ENCODE data around the gene ERF. TPM values are rescaled to one million over a fixed set of nuclear protein-coding genes. Genes with fewer than 3 reads are reported as not detected.

The ERF gene
- polyA plus RNA-seq, 1 of the 3 experiments (the other 2 are of a cell fraction): 89.6 TPM

DNA sequence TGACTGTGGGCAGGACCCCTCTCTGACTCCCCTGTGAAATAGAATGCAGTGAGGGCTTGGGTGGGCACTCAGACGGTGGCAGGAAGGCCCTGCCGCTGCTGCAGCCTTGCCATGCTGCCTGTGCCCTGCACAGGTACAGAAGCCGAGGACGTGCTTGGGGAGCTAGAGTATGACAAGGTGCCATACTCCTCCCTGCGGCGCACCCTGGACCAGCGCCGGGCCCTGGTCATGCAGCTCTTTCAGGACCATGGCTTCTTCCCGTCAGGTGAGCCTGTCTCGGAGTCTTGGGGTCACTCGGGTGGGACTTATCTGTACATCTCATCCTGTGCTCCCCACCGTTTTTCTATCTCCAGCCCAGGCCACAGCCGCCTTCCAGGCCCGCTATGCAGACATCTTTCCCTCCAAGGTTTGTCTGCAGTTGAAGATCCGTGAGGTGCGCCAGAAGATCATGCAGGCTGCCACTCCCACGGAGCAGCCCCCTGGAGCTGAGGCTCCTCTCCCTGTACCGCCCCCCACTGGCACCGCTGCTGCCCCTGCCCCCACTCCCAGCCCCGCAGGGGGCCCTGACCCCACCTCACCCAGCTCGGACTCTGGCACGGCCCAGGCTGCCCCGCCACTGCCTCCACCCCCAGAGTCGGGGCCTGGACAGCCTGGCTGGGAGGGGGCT lies 39.7 kb upstream of the ERF start:
- no peak overlapping the region for H3K4me2 ChIP-seq
- no peaks in the 10 kb centered on the region for H3K9me3 ChIP-seq
- DNase-seq: no peak
- H3K4me1 ChIP-seq (ENCODE audit: control insufficient read depth in 1 of 2, insufficient read depth in 2 of 2, low read depth in 1 of 2, low read length in 1 of 2): no peaks in the 10 kb centered on the region; a peak in 1 of 4 replicates
- H3F3A ChIP-seq (replicated peaks; ENCODE audit: insufficient read depth): peaks cover 27% of the 10 kb centered on the region
- POLR2A ChIA-PET: interaction anchor here (1.1 kb wide), 1 partner anchor 10 kb away, joined by 4 read pairs; no protein-coding TSS in a partner anchor
- H3K9me2 ChIP-seq: no peaks in the 10 kb centered on the region
- 0 out of 2 replicates have a peak, but pooled peaks cover 5% of the 10 kb centered on the region for H4K20me1 ChIP-seq (ENCODE audit: insufficient read depth)
- H3K27ac ChIP-seq (ENCODE audit: low read depth in 2 of 2, low read length in 1 of 2): no peak overlapping the region
- H3K27me3 ChIP-seq (ENCODE audit: insufficient read depth): no peaks in the 10 kb centered on the region
- peaks cover 24 to 60% of the 10 kb centered on the region in 2 experiments for H3K36me3 ChIP-seq (replicated peaks in 1 of 2; ENCODE audit: control insufficient read depth in 1 of 2, insufficient read depth in 2 of 2, low read length in 1 of 2)
- CTCF ChIA-PET: interaction anchor here (0.8 to 9.5 kb wide), 9 partner anchors 9 to 49 kb away, joined by 3 to 60 read pairs (median 4); no protein-coding TSS in a partner anchor
- TF ChIP-seq, protein P1, sequence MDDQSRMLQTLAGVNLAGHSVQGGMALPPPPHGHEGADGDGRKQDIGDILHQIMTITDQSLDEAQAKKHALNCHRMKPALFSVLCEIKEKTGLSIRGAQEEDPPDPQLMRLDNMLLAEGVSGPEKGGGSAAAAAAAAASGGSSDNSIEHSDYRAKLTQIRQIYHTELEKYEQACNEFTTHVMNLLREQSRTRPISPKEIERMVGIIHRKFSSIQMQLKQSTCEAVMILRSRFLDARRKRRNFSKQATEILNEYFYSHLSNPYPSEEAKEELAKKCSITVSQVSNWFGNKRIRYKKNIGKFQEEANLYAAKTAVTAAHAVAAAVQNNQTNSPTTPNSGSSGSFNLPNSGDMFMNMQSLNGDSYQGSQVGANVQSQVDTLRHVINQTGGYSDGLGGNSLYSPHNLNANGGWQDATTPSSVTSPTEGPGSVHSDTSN (IDR thresholded peaks at IDR 0.05): no peak
- TF ChIP-seq MEF2A (IDR thresholded peaks at IDR 0.05; ENCODE audit: borderline replicate concordance, low read depth) (no peak), ELF1 (IDR thresholded peaks at IDR 0.05) (no peak), TCF12 (IDR thresholded peaks at IDR 0.05) (no peak), FOSL2 (IDR thresholded peaks at IDR 0.05; ENCODE audit: borderline replicate concordance, low read depth) (no peak), CHD2 (IDR thresholded peaks at IDR 0.05; ENCODE audit: low read length, partially characterized antibody) (no peak), JUND (IDR thresholded peaks at IDR 0.05) (no peak), SIN3A (IDR thresholded peaks at IDR 0.05; ENCODE audit: borderline replicate concordance, low read depth, low read length) (no peak), EP300 (IDR thresholded peaks at IDR 0.05; ENCODE audit: borderline replicate concordance in 1 of 2, low read depth in 1 of 2, low read length in 1 of 2) (no peak), POLR2AphosphoS5 (IDR thresholded peaks at IDR 0.05; ENCODE audit: low read depth, low read length) (no peak), GABPA (IDR thresholded peaks at IDR 0.05; ENCODE audit: low read depth) (no peak)
- TF ChIP-seq, protein P2, sequence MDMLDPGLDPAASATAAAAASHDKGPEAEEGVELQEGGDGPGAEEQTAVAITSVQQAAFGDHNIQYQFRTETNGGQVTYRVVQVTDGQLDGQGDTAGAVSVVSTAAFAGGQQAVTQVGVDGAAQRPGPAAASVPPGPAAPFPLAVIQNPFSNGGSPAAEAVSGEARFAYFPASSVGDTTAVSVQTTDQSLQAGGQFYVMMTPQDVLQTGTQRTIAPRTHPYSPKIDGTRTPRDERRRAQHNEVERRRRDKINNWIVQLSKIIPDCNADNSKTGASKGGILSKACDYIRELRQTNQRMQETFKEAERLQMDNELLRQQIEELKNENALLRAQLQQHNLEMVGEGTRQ (IDR thresholded peaks at IDR 0.05; ENCODE audit: borderline replicate concordance, low read depth, low read length): no peak
- TF ChIP-seq, protein P3, sequence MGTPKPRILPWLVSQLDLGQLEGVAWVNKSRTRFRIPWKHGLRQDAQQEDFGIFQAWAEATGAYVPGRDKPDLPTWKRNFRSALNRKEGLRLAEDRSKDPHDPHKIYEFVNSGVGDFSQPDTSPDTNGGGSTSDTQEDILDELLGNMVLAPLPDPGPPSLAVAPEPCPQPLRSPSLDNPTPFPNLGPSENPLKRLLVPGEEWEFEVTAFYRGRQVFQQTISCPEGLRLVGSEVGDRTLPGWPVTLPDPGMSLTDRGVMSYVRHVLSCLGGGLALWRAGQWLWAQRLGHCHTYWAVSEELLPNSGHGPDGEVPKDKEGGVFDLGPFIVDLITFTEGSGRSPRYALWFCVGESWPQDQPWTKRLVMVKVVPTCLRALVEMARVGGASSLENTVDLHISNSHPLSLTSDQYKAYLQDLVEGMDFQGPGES (IDR thresholded peaks at IDR 0.05; ENCODE audit: low read depth, low read length): no peak
- WGBS (ENCODE audit: low lambda C conversion rate): 91% methylated on average over 19 of the region's 24 CpGs
- 0 out of 2 replicates have a peak, but pooled peaks cover 3% of the 10 kb centered on the region for H3K79me2 ChIP-seq (ENCODE audit: insufficient read depth)
- no peak overlapping the region for H3K4me3 ChIP-seq (ENCODE audit: low read depth in 2 of 2, low read length in 1 of 2)
- no peak overlapping the region for H2AFZ ChIP-seq (ENCODE audit: low read depth)
- no peak overlapping the region for H3K9ac ChIP-seq

DNA sequence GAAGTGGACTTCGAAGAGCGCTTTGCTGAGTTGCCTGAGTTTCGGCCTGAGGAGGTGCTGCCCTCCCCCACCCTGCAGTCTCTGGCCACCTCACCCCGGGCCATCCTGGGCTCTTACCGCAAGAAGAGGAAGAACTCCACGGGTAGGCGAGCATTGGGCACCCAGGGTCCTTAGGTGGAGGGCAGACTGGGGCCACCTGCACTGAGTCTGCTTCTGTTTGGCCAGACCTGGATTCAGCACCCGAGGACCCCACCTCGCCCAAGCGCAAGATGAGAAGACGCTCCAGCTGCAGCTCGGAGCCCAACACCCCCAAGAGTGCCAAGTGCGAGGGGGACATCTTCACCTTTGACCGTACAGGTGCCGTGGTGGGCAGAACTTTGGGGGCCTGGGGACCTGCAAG lies 39.0 kb upstream of the ERF start:
- Histone ChIP-seq H3K36me3 (replicated peaks in 1 of 2; ENCODE audit: control insufficient read depth in 1 of 2, insufficient read depth in 2 of 2, low read length in 1 of 2) (peaks cover 27 to 66% of the 10 kb centered on the region in 2 experiments), H3K9me3 (no peaks in the 10 kb centered on the region), H3K4me2 (no peak overlapping the region), H3K27me3 (ENCODE audit: insufficient read depth) (no peaks in the 10 kb centered on the region), H4K20me1 (ENCODE audit: insufficient read depth) (0 out of 2 replicates have a peak, but pooled peaks cover 5% of the 10 kb centered on the region), H3F3A (replicated peaks; ENCODE audit: insufficient read depth) (peaks cover 27% of the 10 kb centered on the region), H3K27ac (ENCODE audit: low read depth in 2 of 2, low read length in 1 of 2) (no peak overlapping the region), H2AFZ (ENCODE audit: low read depth) (no peak overlapping the region), H3K4me3 (ENCODE audit: low read depth in 2 of 2, low read length in 1 of 2) (no peak overlapping the region), H3K79me2 (ENCODE audit: insufficient read depth) (0 out of 2 replicates have a peak, but pooled peaks cover 3% of the 10 kb centered on the region), H3K4me1 (ENCODE audit: control insufficient read depth in 1 of 2, insufficient read depth in 2 of 2, low read depth in 1 of 2, low read length in 1 of 2) (no peaks in the 10 kb centered on the region; a peak in 1 of 4 replicates), H3K9me2 (no peaks in the 10 kb centered on the region), H3K9ac (no peak overlapping the region)
- TF ChIP-seq CHD2 (IDR thresholded peaks at IDR 0.05; ENCODE audit: low read length, partially characterized antibody): no peak
- no peak for TF ChIP-seq FOXJ3 (CRISPR knock-in tag; IDR thresholded peaks at IDR 0.05)
- TF ChIP-seq TCF12 (IDR thresholded peaks at IDR 0.05): no peak
- TF ChIP-seq RAD21 (IDR thresholded peaks at IDR 0.05; ENCODE audit: low read length): no peak
- no peak for TF ChIP-seq FOSL2 (IDR thresholded peaks at IDR 0.05; ENCODE audit: borderline replicate concordance, low read depth)
- no peak for TF ChIP-seq YY1 (IDR thresholded peaks at IDR 0.05; ENCODE audit: low read depth)
- TF ChIP-seq MEF2A (IDR thresholded peaks at IDR 0.05; ENCODE audit: borderline replicate concordance, low read depth): no peak
- no peak for DNase-seq
- ChIA-PET CTCF (interaction anchor here (2.1 to 9.5 kb wide), 3 partner anchors 9 to 48 kb away, joined by 9 to 60 read pairs (median 51); no protein-coding TSS in a partner anchor), POLR2A (interaction anchor here (1.3 kb wide), 1 partner anchor 9 kb away, joined by 4 read pairs; the partner anchor contains the start of gene PAFAH1B3)
- WGBS (ENCODE audit: low lambda C conversion rate): 97% methylated on average over 7 of the region's 15 CpGs

Data from SK-N-SH (cell line).